PC-9 (cell line): ENCODE data around the gene ALDH3A1. TPM values are rescaled to one million over a fixed set of nuclear protein-coding genes. Genes with fewer than 3 reads are reported as not detected.

Source experiments
- BruUV-seq: library from RNA; stranded (reverse); fragments of 400-500 nt; replicated peaks from 2 replicates; lab custom pipeline; 2021; lab: Mats Ljungman, UMichigan
- CTCF ChIA-PET: fragments of 300-600 bp; sonication (Branson Sonifier 250); formaldehyde crosslinking; loops from one replicate; lab custom pipeline; 2022; ENCODE audit warnings: antibody characterized with exemption; lab: Charles Lee
- POLR2A ChIA-PET: fragments of 300-600 bp; sonication (Branson Sonifier 250); formaldehyde crosslinking; loops from one replicate; lab custom pipeline; 2022; ENCODE audit warnings: antibody characterized with exemption; ENCODE audit not compliant: unreplicated experiment; lab: Charles Lee
- DNase-seq, 2 experiments: peaks; one replicate each; pipeline versions ENCODE4 v3.0.0 to v3.0.0-alpha.2; 2015 to 2022; ENCODE audit warnings: mixed read lengths in 1 of 2
- H2AFZ ChIP-seq: fragments of 200-600 bp; sonication (generic); 2 replicates; pipeline ENCODE4 v1.8.1; 2017; ENCODE audit warnings: antibody characterized with exemption
- H3F3A ChIP-seq: fragments of 200-600 bp; sonication (generic); 2 replicates; pipeline ENCODE4 v1.8.1; 2017; ENCODE audit warnings: antibody characterized with exemption, mild to moderate bottlenecking, low read depth; ENCODE audit not compliant: insufficient read depth
- H3K27ac ChIP-seq: fragments of 200-600 bp; sonication (generic); 2 replicates; pipeline ENCODE4 v1.6.1; 2016; ENCODE audit warnings: mixed run types
- H3K27me3 ChIP-seq: fragments of 200-600 bp; sonication (generic); 2 replicates; pipeline ENCODE4 v1.6.1; 2016; ENCODE audit warnings: low read depth, mixed run types; ENCODE audit not compliant: insufficient read depth
- H3K36me3 ChIP-seq: fragments of 200-600 bp; sonication (generic); 2 replicates; pipeline ENCODE4 v1.6.1; 2016; ENCODE audit warnings: low read depth, mixed run types
- H3K4me1 ChIP-seq: fragments of 200-600 bp; sonication (generic); replicated peaks from 2 replicates; pipeline ENCODE4 v1.6.1; 2016; ENCODE audit warnings: mixed run types; ENCODE audit not compliant: insufficient read depth
- H3K4me2 ChIP-seq: fragments of 200-600 bp; sonication (generic); 2 replicates; pipeline ENCODE4 v1.6.1; 2017; ENCODE audit warnings: mixed run types
- H3K4me3 ChIP-seq: fragments of 200-600 bp; sonication (generic); 2 replicates; pipeline ENCODE4 v1.6.1; 2016; ENCODE audit warnings: mixed run types
- H3K79me2 ChIP-seq: fragments of 200-600 bp; sonication (generic); 2 replicates; pipeline ENCODE4 v1.6.1; 2017; ENCODE audit warnings: low read depth, mixed run types
- H3K9me2 ChIP-seq: fragments of 200-600 bp; sonication (generic); 2 replicates; pipeline ENCODE4 v1.8.1; 2017; ENCODE audit warnings: mild to moderate bottlenecking; ENCODE audit not compliant: insufficient read depth
- H3K9me3 ChIP-seq: fragments of 200-600 bp; sonication (generic); 2 replicates; pipeline ENCODE4 v1.8.1; 2016; ENCODE audit warnings: low read depth; ENCODE audit not compliant: insufficient read depth
- H4K20me1 ChIP-seq: fragments of 200-600 bp; sonication (generic); 2 replicates; pipeline ENCODE4 v1.8.1; 2017; ENCODE audit not compliant: insufficient read depth
- CTCF ChIP-seq: fragments of 200-600 bp; sonication (generic); conservative IDR thresholded peaks from 2 replicates; pipeline ENCODE4 v1.6.1; 2017; ENCODE audit warnings: mixed run types, antibody characterized with exemption, mild to moderate bottlenecking, moderate library complexity
- EZH2 ChIP-seq: fragments of 200-600 bp; sonication (generic); IDR thresholded peaks from 2 replicates; pipeline ENCODE4 v1.8.0; 2017; ENCODE audit warnings: antibody characterized with exemption, low read depth
- intact Hi-C: fragments of 100-400 bp; cut with micrococcal nuclease; formaldehyde crosslinking; loops from one replicate; pipeline ENCODE4 v1.10.0; 2022; ENCODE audit not compliant: unreplicated experiment
- total RNA-seq: library from RNA; stranded (reverse); gene quantifications from 2 replicates; pipeline ENCODE4 v1.2.3, GENCODE V29; 2021

The ALDH3A1 gene
- total RNA-seq, 1 experiment from 2014 or later = 1,620 TPM

GRCh38 chr17:19706791-19707727, 41.0 kb downstream of the ALDH3A1 start:
- no TSS peak for BruUV-seq
- Histone ChIP-seq H2AFZ (no peak overlapping the region), H3K4me1 (peaks cover 13% of the 10 kb centered on the region; the same call in 1 of the 2 replicates), H3K79me2 (no peaks in the 10 kb centered on the region), H3K4me2 (no peak overlapping the region), H3K27ac (no peak overlapping the region), H4K20me1 (no peaks in the 10 kb centered on the region), H3K9me2 (no peaks in the 10 kb centered on the region), H3K36me3 (no peaks in the 10 kb centered on the region), H3K27me3 (no peaks in the 10 kb centered on the region), H3K9me3 (no peaks in the 10 kb centered on the region), H3K4me3 (no peak overlapping the region), H3F3A (no peaks in the 10 kb centered on the region; the same call in none of the 2 replicates)
- ChIA-PET CTCF (interaction anchor here (0.6 to 0.7 kb wide), 2 partner anchors 47 to 59 kb away, joined by 3 read pairs; no protein-coding TSS in a partner anchor), POLR2A (interaction anchor here (0.6 kb wide), 1 partner anchor 9 kb away, joined by 3 read pairs; no protein-coding TSS in a partner anchor)
- intact Hi-C loops = no loop called here
- DNase-seq = no peak
- TF ChIP-seq CTCF (no peak), EZH2 (no peak)

GRCh38 chr17:19705771-19706770, 42.0 kb downstream of the ALDH3A1 start:
- Histone ChIP-seq H3K27ac (no peak overlapping the region), H3K27me3 (no peaks in the 10 kb centered on the region), H4K20me1 (no peaks in the 10 kb centered on the region), H2AFZ (no peak overlapping the region), H3F3A (no peaks in the 10 kb centered on the region; the same call in none of the 2 replicates), H3K4me2 (no peak overlapping the region), H3K4me1 (peaks cover 13% of the 10 kb centered on the region; the same call in 1 of the 2 replicates), H3K4me3 (no peak overlapping the region), H3K79me2 (no peaks in the 10 kb centered on the region), H3K36me3 (no peaks in the 10 kb centered on the region), H3K9me3 (no peaks in the 10 kb centered on the region), H3K9me2 (no peaks in the 10 kb centered on the region)
- ChIA-PET CTCF (interaction anchor here (0.5 to 0.7 kb wide), 5 partner anchors 17 to 257 kb away, joined by 3 to 12 read pairs (median 6); no protein-coding TSS in a partner anchor), POLR2A (interaction anchor here (0.6 to 1.2 kb wide), 2 partner anchors 10 to 58 kb away, joined by 3 to 5 read pairs; partner anchors contain the start of gene ALDH3A2)
- intact Hi-C loops = no loop called here
- no peak for TF ChIP-seq CTCF
- TF ChIP-seq EZH2 = no peak
- BruUV-seq = no TSS peak
- no peak for DNase-seq
